CD14-positive monocyte (primary cell): Measurements from ENCODE around the gene COL5A3. TPM values are rescaled to one million over a fixed set of nuclear protein-coding genes. Genes with fewer than 3 reads are reported as not detected.

Experiments
- DNase-seq, 3 donors: peaks; one replicate each; pipeline ENCODE4 v3.0.0-alpha.2; 2011 to 2022
- H2AFZ ChIP-seq: 2 replicates; pipeline ENCODE4 v1.6.0; 2012; ENCODE audit warnings: mild to moderate bottlenecking, low read depth, low read length, inconsistent platforms; ENCODE audit not compliant: insufficient read depth, poor library complexity, severe bottlenecking
- H3K27ac ChIP-seq, 2 donors: 1 replicate in 1 of 2; 2 replicates in 1 of 2; pipeline ENCODE4 v1.5.1; 2012 to 2013; ENCODE audit warnings: low read length in 2 of 2, control low read depth in 1 of 2, inconsistent platforms in 1 of 2, low read depth in 1 of 2, mild to moderate bottlenecking in 1 of 2
- H3K27me3 ChIP-seq, 2 donors: one replicate each; pipeline versions ENCODE4 v1.6.0 to v1.6.1; 2011 to 2013; ENCODE audit warnings: low read length in 2 of 2; ENCODE audit not compliant: control insufficient read depth in 2 of 2, insufficient read depth in 2 of 2
- H3K36me3 ChIP-seq, 2 donors: replicated peaks in 1 of 2; 1 replicate in 1 of 2; 2 replicates in 1 of 2; pipeline versions ENCODE4 v1.5.1 to v1.6.1; 2012 to 2013; ENCODE audit warnings: low read length in 2 of 2, control low read depth in 1 of 2, inconsistent platforms in 1 of 2, mild to moderate bottlenecking in 1 of 2; ENCODE audit not compliant: insufficient read depth in 2 of 2, control insufficient read depth in 1 of 2
- H3K4me1 ChIP-seq, 2 donors: 1 replicate in 1 of 2; 2 replicates in 1 of 2; pipeline versions ENCODE4 v1.5.1 to v1.6.1; 2012 to 2013; ENCODE audit warnings: low read length in 2 of 2, control low read depth in 1 of 2, inconsistent platforms in 1 of 2, mild to moderate bottlenecking in 1 of 2, moderate library complexity in 1 of 2; ENCODE audit not compliant: insufficient read depth in 2 of 2, control insufficient read depth in 1 of 2
- H3K4me2 ChIP-seq: replicated peaks from 2 replicates; pipeline ENCODE3; 2012; ENCODE audit warnings: low read length, moderate library complexity, mild to moderate bottlenecking; ENCODE audit not compliant: poor library complexity, severe bottlenecking; ENCODE audit errors: extremely low read depth
- H3K4me3 ChIP-seq, 3 experiments: fragments of 200-600 bp in 1 of 3; sonication (generic) in 1 of 3; replicated peaks in 1 of 3; 1 replicate in 2 of 3; 2 replicates in 1 of 3; pipeline ENCODE4 v1.5.1; 2011 to 2013; ENCODE audit warnings: low read length in 3 of 3, mild to moderate bottlenecking in 3 of 3, control low read depth in 2 of 3, low read depth in 2 of 3, inconsistent platforms in 1 of 3, moderate library complexity in 1 of 3
- H3K79me2 ChIP-seq: 2 replicates; pipeline ENCODE4 v1.6.0; 2012; ENCODE audit warnings: mild to moderate bottlenecking, control low read depth, inconsistent platforms, low read length, moderate library complexity; ENCODE audit not compliant: insufficient read depth
- H3K9ac ChIP-seq: 2 replicates; pipeline ENCODE4 v1.6.0; 2017; ENCODE audit warnings: low read length, mild to moderate bottlenecking; ENCODE audit not compliant: insufficient read depth, poor library complexity, severe bottlenecking
- H3K9me3 ChIP-seq, 2 donors: replicated peaks in 1 of 2; 1 replicate in 1 of 2; 2 replicates in 1 of 2; pipeline versions ENCODE4 v1.5.1 to v1.6.1; 2012 to 2013; ENCODE audit warnings: low read length in 2 of 2, control low read depth in 1 of 2; ENCODE audit not compliant: control insufficient read depth in 1 of 2, insufficient read depth in 1 of 2
- H4K20me1 ChIP-seq: 2 replicates; pipeline ENCODE4 v1.6.0; 2012; ENCODE audit warnings: mild to moderate bottlenecking, low read length, control low read depth, moderate library complexity; ENCODE audit not compliant: insufficient read depth
- H3K27ac Mint-ChIP-seq, 7 donors: one replicate each; pipeline ENCODE4 v1.8.0; 2020; ENCODE audit warnings: mild to moderate bottlenecking in 7 of 7, mixed read lengths in 7 of 7, moderate library complexity in 6 of 7, inconsistent platforms in 2 of 7
- H3K27me3 Mint-ChIP-seq, 3 donors: one replicate each; pipeline ENCODE4 v1.8.0; 2021 to 2022; ENCODE audit warnings: low read depth in 3 of 3, mild to moderate bottlenecking in 3 of 3, mixed read lengths in 3 of 3, moderate library complexity in 3 of 3, inconsistent platforms in 1 of 3
- H3K36me3 Mint-ChIP-seq, 2 donors: one replicate each; pipeline ENCODE4 v1.8.0; 2020; ENCODE audit warnings: mixed read lengths in 2 of 2, inconsistent platforms in 1 of 2, mild to moderate bottlenecking in 1 of 2
- H3K4me1 Mint-ChIP-seq: one replicate; pipeline ENCODE4 v1.8.0; 2020; ENCODE audit warnings: mild to moderate bottlenecking, mixed read lengths
- H3K4me3 Mint-ChIP-seq, 2 donors: one replicate each; pipeline ENCODE4 v1.8.0; 2020; ENCODE audit warnings: mild to moderate bottlenecking in 2 of 2, mixed read lengths in 2 of 2, moderate library complexity in 1 of 2
- H3K9me3 Mint-ChIP-seq, 7 donors: one replicate each; pipeline ENCODE4 v1.8.0; 2020 to 2022; ENCODE audit warnings: mixed read lengths in 7 of 7, mild to moderate bottlenecking in 6 of 7, moderate library complexity in 6 of 7, inconsistent platforms in 2 of 7
- CTCF ChIP-seq: fragments of 200-600 bp; IDR thresholded peaks from one replicate; pipeline ENCODE4 v1.8.0; 2022; ENCODE audit warnings: antibody characterized with exemption, mild to moderate bottlenecking
- WGBS: methylation state at CpG from one replicate; pipeline ENCODE4 v1.1.5; 2013; ENCODE audit warnings: missing lambda C conversion rate; ENCODE audit not compliant: insufficient coverage; 5-methylcytosine and 5-hydroxymethylcytosine counted together
- intact Hi-C, 2 donors: fragments of 100-400 bp; cut with micrococcal nuclease; formaldehyde crosslinking; loops; one replicate each; pipeline versions ENCODE4 v1.15.0 to v1.15.1; 2023
- polyA plus RNA-seq, 3 donors: library from polyadenylated mRNA; depleted of rRNA in 1 of 3; unstranded in 2 of 3; stranded (reverse) in 1 of 3; fragments of 300-500 nt in 2 of 3; fragments of >200 nt in 1 of 3; fragmentation: Illumina TruSeq in 2 of 3; gene quantifications; 1 replicate in 2 of 3; 2 replicates in 1 of 3; pipeline ENCODE4 v1.2.3, GENCODE V29; 2012 to 2021

COL5A3 gene
- polyA plus RNA-seq, 3 donors: not detected

- no peaks in the 10 kb centered on the region for H3K36me3 Mint-ChIP-seq
- peaks cover 0 to 2% (median 0%) of the 10 kb centered on the region in 7 donors for H3K9me3 Mint-ChIP-seq
- peaks cover 11 to 16% (median 13%) of the 10 kb centered on the region in 3 donors for H3K27me3 Mint-ChIP-seq
- H3K4me3 Mint-ChIP-seq: no peak overlapping the region
- no peak for TF ChIP-seq CTCF
- peak overlapping the region in 1 of 7 donors; percentile 24 for H3K27ac Mint-ChIP-seq
- Histone ChIP-seq H3K27ac (no peak overlapping the region), H3K36me3 (no peaks in the 10 kb centered on the region), H3K4me2 (no peak overlapping the region), H3K27me3 (no peaks in the 10 kb centered on the region), H3K9ac (no peak overlapping the region), H3K4me1 (no peaks in the 10 kb centered on the region), H4K20me1 (no peaks in the 10 kb centered on the region), H2AFZ (no peak overlapping the region), H3K79me2 (no peaks in the 10 kb centered on the region), H3K9me3 (no peaks in the 10 kb centered on the region), H3K4me3 (no peak overlapping the region)
- 56% methylated on average over 2 of the region's 6 CpGs for WGBS
- intact Hi-C loops: no loop called here
- H3K4me1 Mint-ChIP-seq: no peaks in the 10 kb centered on the region
- no peak for DNase-seq
Measured at GRCh38 chr19:10020851-10021250, 10.5 kb upstream of the COL5A3 start.

- Histone ChIP-seq H3K9me3 (no peaks in the 10 kb centered on the region), H2AFZ (no peak overlapping the region), H3K4me2 (no peak overlapping the region), H3K27me3 (no peaks in the 10 kb centered on the region), H3K79me2 (no peaks in the 10 kb centered on the region), H4K20me1 (no peaks in the 10 kb centered on the region), H3K27ac (no peak overlapping the region), H3K9ac (no peak overlapping the region), H3K36me3 (no peaks in the 10 kb centered on the region), H3K4me3 (no peak overlapping the region), H3K4me1 (no peaks in the 10 kb centered on the region)
- no peak for DNase-seq
- Mint-ChIP-seq H3K4me3 (no peak overlapping the region), H3K9me3 (peaks cover 0 to 2% (median 0%) of the 10 kb centered on the region in 7 donors), H3K36me3 (no peaks in the 10 kb centered on the region), H3K27ac (no peak overlapping the region), H3K27me3 (peaks cover 8 to 18% (median 13%) of the 10 kb centered on the region in 3 donors), H3K4me1 (no peaks in the 10 kb centered on the region)
- intact Hi-C loops: no loop called here
- 95% methylated on average over 4 of the region's 5 CpGs for WGBS
- no peak for TF ChIP-seq CTCF
Measured at GRCh38 chr19:10019246-10019645, 8.9 kb upstream of the COL5A3 start.
